Measurements from ENCODE around the gene KYNU. TPM values are rescaled to one million over a fixed set of nuclear protein-coding genes. Genes with fewer than 3 reads are reported as not detected.

Gene KYNU
- total and polyA plus RNA-seq, 2 experiments from 2014 or later: not detected

- no peaks in the 10 kb centered on the region for H4K20me1 ChIP-seq (ENCODE audit: insufficient read depth)
- H3K9me2 ChIP-seq (ENCODE audit: insufficient read depth): no peaks in the 10 kb centered on the region
- peaks cover 17% of the 10 kb centered on the region for H3K4me1 ChIP-seq (ENCODE audit: insufficient read depth)
- 94 to 97% methylated on average over 5 of the region's 5 CpGs for WGBS, 2 experiments (ENCODE audit: low coverage in 1 of 2, low lambda C conversion rate in 2 of 2, missing lambda C conversion rate in 2 of 2)
- no peaks in the 10 kb centered on the region for H3K79me2 ChIP-seq (ENCODE audit: insufficient read depth)
- peak; percentile 62 for DNase-seq
- H3K36me3 ChIP-seq (ENCODE audit: low read depth): no peaks in the 10 kb centered on the region
- H3K4me2 ChIP-seq (ENCODE audit: unreplicated experiment): peak overlapping the region; percentile 12
- TF ChIP-seq EZH2 (IDR thresholded peaks at IDR 0.05; ENCODE audit: insufficient read depth, poor library complexity, severe bottlenecking): no peak
- no peak for TF ChIP-seq EZH2phosphoT487 (IDR thresholded peaks at IDR 0.05; ENCODE audit: insufficient read depth, low read depth)
- no peaks in the 10 kb centered on the region for H3K9me3 ChIP-seq (ENCODE audit: low read depth)
- H3K9ac ChIP-seq: no peak overlapping the region
- no peaks in the 10 kb centered on the region for H3K27me3 ChIP-seq (replicated peaks; ENCODE audit: insufficient read depth)
- no peak overlapping the region; the same call in 1 of the 2 replicates for H3K4me3 ChIP-seq
- H3K27ac ChIP-seq: 0 out of 2 replicates have a peak overlapping the region, but pooled peaks have one; percentile 27
- H3F3A ChIP-seq (ENCODE audit: insufficient read depth): peaks cover 6% of the 10 kb centered on the region; the same call in 1 of the 2 replicates
- in situ Hi-C loops (cut with MboI): no loop called here
- H2AFZ ChIP-seq: no peak overlapping the region
Measured at GRCh38 chr2:142857256-142858164, 20.0 kb upstream of the KYNU start.

- no peak overlapping the region for H3K27ac ChIP-seq
- H3K36me3 ChIP-seq (ENCODE audit: low read depth): no peaks in the 10 kb centered on the region
- no peaks in the 10 kb centered on the region for H3K79me2 ChIP-seq (ENCODE audit: insufficient read depth)
- no peaks in the 10 kb centered on the region for H3K9me3 ChIP-seq (ENCODE audit: low read depth)
- TF ChIP-seq EZH2phosphoT487 (IDR thresholded peaks at IDR 0.05; ENCODE audit: insufficient read depth, low read depth): no peak
- TF ChIP-seq EZH2 (IDR thresholded peaks at IDR 0.05; ENCODE audit: insufficient read depth, poor library complexity, severe bottlenecking): no peak
- H3K9ac ChIP-seq: no peak overlapping the region
- H4K20me1 ChIP-seq (ENCODE audit: insufficient read depth): no peaks in the 10 kb centered on the region
- H3F3A ChIP-seq (ENCODE audit: insufficient read depth): peaks cover 6% of the 10 kb centered on the region; the same call in 1 of the 2 replicates
- H3K4me1 ChIP-seq (ENCODE audit: insufficient read depth): peaks cover 17% of the 10 kb centered on the region
- H3K4me2 ChIP-seq (ENCODE audit: unreplicated experiment): no peak overlapping the region
- in situ Hi-C loops (cut with MboI): no loop called here
- 93 to 100% methylated on average over 1 of the region's 1 CpG for WGBS, 2 experiments (ENCODE audit: low coverage in 1 of 2, low lambda C conversion rate in 2 of 2, missing lambda C conversion rate in 2 of 2)
- DNase-seq: peak; percentile 4
- H3K9me2 ChIP-seq (ENCODE audit: insufficient read depth): no peaks in the 10 kb centered on the region
- H3K4me3 ChIP-seq: no peak overlapping the region
- no peak overlapping the region for H2AFZ ChIP-seq
- H3K27me3 ChIP-seq (replicated peaks; ENCODE audit: insufficient read depth): no peaks in the 10 kb centered on the region
Measured at GRCh38 chr2:142858961-142859360, 18.5 kb upstream of the KYNU start.

GRCh38 chr2:142862299-142862698, 15.2 kb upstream of the KYNU start:
- no peaks in the 10 kb centered on the region for H3K27me3 ChIP-seq (replicated peaks; ENCODE audit: insufficient read depth)

GRCh38 chr2:142862847-142863246, 14.6 kb upstream of the KYNU start:
- DNase-seq: no peak
- WGBS, 2 experiments (ENCODE audit: low coverage in 1 of 2, low lambda C conversion rate in 2 of 2, missing lambda C conversion rate in 2 of 2): 95 to 98% methylated on average over 5 of the region's 5 CpGs
- Histone ChIP-seq H3K9me2 (ENCODE audit: insufficient read depth) (no peaks in the 10 kb centered on the region), H3K9ac (no peak overlapping the region), H3K4me2 (ENCODE audit: unreplicated experiment) (no peak overlapping the region), H2AFZ (no peak overlapping the region), H3K27ac (no peak overlapping the region), H3K79me2 (ENCODE audit: insufficient read depth) (no peaks in the 10 kb centered on the region), H3K4me3 (no peak overlapping the region), H3F3A (ENCODE audit: insufficient read depth) (peaks cover 6% of the 10 kb centered on the region; the same call in 1 of the 2 replicates), H3K36me3 (ENCODE audit: low read depth) (no peaks in the 10 kb centered on the region), H3K4me1 (ENCODE audit: insufficient read depth) (peaks cover 15% of the 10 kb centered on the region), H3K9me3 (ENCODE audit: low read depth) (no peaks in the 10 kb centered on the region), H3K27me3 (replicated peaks; ENCODE audit: insufficient read depth) (no peaks in the 10 kb centered on the region), H4K20me1 (ENCODE audit: insufficient read depth) (no peaks in the 10 kb centered on the region)
- TF ChIP-seq EZH2phosphoT487 (IDR thresholded peaks at IDR 0.05; ENCODE audit: insufficient read depth, low read depth) (no peak), EZH2 (IDR thresholded peaks at IDR 0.05; ENCODE audit: insufficient read depth, poor library complexity, severe bottlenecking) (no peak)
- in situ Hi-C loops (cut with MboI): no loop called here

More at GRCh38 chr2:142862299-142862698, 15.2 kb upstream of the KYNU start:
- peaks cover 15% of the 10 kb centered on the region for H3K4me1 ChIP-seq (ENCODE audit: insufficient read depth)
- no peak overlapping the region for H3K27ac ChIP-seq
- no peak overlapping the region for H3K4me3 ChIP-seq
- no peak overlapping the region for H2AFZ ChIP-seq
- TF ChIP-seq EZH2 (IDR thresholded peaks at IDR 0.05; ENCODE audit: insufficient read depth, poor library complexity, severe bottlenecking): no peak
- no peak for TF ChIP-seq EZH2phosphoT487 (IDR thresholded peaks at IDR 0.05; ENCODE audit: insufficient read depth, low read depth)
- no peaks in the 10 kb centered on the region for H4K20me1 ChIP-seq (ENCODE audit: insufficient read depth)
- no peaks in the 10 kb centered on the region for H3K9me2 ChIP-seq (ENCODE audit: insufficient read depth)
- H3F3A ChIP-seq (ENCODE audit: insufficient read depth): peaks cover 6% of the 10 kb centered on the region; the same call in 1 of the 2 replicates
- H3K9ac ChIP-seq: no peak overlapping the region
- no peaks in the 10 kb centered on the region for H3K79me2 ChIP-seq (ENCODE audit: insufficient read depth)
- no peak for DNase-seq
- in situ Hi-C loops (cut with MboI): no loop called here
- 93 to 97% methylated on average over 4 of the region's 4 CpGs for WGBS, 2 experiments (ENCODE audit: low coverage in 1 of 2, low lambda C conversion rate in 2 of 2, missing lambda C conversion rate in 2 of 2)
- H3K4me2 ChIP-seq (ENCODE audit: unreplicated experiment): no peak overlapping the region
- no peaks in the 10 kb centered on the region for H3K9me3 ChIP-seq (ENCODE audit: low read depth)
- no peaks in the 10 kb centered on the region for H3K36me3 ChIP-seq (ENCODE audit: low read depth)
